Activated CD4-positive, alpha-beta T cell treated with anti-CD3 and anti-CD28 coated beads for 24 hours (primary cell): ENCODE data around the gene DEDD.

Experiments
- DNase-seq, 2 donors: peaks; one replicate each; pipeline ENCODE4 v3.0.0-alpha.2; 2020; ENCODE audit warnings: low read depth in 2 of 2

The DEDD gene

DNA sequence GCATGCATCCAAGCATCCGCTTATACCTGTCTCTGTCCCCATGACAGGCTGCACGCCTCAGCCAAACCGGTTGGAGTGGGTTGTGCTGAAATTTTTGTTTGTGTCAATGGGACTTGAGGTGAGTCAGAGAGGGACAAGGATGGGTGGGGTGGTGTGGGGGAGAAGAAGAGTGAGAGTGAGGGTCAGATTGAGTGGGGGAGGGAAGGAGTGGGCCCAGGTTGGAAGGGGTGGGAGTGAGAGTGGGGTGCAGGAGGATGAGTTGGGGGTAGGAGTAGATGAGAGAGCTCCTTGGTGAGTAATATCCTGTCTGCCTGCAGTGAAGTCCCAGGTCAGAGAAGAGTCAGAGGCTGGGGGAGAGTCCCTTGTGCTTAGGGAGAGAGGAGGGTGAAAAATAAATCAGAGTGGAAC, 39.8 kb downstream of the DEDD start:
- DNase-seq, result peak in 1 of 2 donors; percentile 19

DNA sequence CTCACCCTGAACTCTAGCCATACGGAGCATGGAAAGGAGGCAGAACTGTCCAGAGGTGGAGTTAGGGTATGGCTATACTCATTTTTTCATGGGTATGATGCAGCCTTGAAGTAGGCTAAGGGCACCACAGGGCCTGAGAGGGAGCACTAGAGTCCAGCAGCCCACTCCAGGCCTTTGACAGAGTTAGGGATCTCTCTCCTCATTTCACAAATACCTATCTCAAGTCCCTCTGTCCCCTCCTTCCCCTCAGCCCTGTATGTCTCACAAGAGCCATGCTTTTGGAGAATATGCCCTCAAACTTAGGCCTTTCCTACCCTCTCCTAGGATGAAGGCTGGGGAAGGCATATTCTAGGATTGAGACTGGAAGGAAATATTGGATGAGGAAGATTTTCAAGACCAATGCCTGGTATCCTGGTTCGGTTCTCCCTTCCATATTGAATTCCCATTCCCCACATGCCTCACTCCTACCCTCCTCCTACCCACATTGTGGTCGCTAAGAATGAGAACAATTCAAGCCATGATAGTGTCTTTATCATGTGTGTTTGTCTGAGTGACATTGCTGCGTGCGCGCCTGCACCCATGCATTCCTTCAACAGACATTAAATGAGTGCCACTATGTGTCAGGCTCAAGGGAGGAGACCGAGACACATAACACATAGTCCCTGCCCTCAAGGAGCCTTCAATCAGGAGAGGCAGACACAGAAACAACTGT, 40.5 kb downstream of the DEDD start:
- no peak for DNase-seq

DNA sequence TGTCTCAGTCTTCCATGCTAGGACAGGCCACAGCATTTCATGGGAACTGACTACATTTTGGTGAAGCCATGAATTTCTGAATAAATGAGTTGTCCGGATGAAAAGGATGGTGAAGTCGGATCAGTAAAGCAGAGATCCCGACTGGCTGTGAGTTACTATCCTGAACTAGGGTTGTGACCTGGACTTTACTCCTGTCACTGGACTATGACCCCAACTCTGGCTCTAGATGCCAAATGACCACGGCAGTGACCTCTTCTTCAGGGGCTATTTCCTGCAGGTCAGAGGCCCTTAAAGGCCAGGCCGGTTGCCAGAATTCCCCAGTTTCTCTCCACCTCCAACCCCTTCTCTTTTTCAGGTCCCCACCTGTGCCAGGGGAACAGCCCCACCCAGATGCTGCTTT, 41.4 kb downstream of the DEDD start:
- DNase-seq, result no peak

DNA sequence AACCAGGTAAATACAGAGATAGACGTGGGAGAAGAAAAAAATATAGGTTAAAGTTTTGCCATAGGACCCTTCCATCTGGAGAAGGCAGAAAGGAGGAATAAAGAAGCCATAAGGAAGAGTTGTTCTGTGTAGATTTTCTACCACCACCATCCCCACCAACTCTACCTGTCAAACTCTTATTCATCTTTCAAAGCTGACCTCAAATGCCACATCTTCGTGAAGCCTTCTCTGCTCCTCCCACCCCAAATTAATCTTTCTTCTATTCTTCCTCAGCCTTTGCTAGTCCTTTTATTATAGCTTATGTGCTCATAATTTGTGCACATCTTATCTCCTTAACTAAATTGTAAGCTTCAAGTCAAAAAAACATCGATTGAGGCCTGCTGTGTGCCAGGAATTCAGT, 41.9 kb downstream of the DEDD start:
- DNase-seq, result no peak

DNA sequence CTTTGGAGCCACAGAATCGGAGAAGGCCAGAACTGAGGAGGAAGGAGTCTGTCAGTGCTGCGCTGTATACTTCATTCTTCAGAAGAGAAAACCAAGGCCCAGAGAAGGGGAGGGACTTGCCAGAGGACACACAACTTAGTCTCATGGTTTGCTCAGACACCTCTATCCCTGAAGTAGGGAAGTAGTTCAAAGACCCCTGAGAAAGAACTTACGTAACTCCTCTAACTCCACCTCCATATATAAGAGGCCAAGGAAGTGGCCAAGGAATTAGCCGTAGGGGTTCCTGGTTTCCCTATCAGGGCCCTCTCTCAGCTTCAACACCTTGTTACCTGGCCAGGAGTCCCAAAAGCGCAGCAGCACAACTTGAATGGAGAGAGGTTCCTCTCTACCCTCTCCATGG, 42.5 kb downstream of the DEDD start:
- DNase-seq, result no peak

DNA sequence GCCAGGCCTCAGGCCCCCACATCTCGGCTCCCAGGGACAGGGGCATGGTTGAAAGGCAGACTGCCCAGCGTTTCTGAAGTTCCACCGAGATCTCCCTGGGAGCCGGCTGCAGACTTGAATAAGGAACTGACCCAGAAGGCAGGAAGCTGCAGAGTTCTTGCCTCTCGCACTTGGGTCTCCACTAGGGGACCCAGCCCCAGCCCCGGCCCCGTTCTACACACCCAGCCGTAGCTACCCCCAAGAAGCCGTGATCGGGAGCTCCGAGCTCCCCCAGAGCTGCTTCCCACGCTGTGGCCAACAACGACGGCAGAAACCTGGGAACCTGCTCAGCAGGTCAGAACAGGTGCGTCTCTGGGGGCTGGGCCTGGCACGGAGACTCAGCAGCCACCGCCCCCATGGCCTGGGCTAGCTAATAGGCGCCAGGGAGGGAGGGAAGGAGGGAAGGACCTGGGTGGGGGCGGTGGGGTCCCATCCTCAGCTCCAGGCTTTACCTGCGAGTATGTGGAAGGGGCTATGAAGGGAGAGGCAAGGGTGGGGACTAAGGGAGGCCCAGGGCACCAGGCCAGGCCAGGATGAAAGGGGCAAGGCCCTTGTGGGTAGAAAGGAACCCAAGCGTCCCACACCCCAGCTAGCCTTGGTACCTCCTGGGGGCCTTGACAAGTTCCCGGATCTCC, 43.1 kb downstream of the DEDD start, which contains the start of gene NECTIN4:
NECTIN4 (minus strand) TSS at position 308 of the 674 bp plus-strand sequence; CDS start at position 46, 262 bp downstream.
- no peak for DNase-seq

DNA sequence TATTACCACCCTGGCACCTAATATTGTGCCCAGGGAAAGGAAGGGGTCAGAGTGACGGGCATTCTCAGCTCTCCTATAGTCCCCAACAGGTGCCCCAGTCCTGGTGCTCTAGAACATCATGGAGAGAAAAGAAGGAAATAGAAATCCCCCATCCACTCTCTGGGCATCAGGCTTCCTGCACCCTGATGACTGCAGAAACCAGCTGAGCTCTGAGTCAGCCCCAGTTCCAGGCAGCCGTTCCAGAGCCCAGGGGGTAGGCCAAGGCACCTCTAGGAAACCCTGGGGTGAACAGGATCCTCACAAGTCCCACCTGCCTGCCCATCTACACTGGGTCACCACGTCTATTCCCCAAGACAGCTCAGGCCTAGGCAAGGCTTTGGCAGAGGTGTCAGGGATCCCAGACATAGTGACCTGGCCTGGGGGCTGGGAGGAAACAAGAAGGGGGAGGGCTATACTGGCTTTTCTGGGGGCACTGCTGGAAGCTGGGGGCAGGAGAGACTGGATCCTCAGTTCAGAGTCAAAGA, 43.8 kb downstream of the DEDD start:
- DNase-seq, result no peak

DNA sequence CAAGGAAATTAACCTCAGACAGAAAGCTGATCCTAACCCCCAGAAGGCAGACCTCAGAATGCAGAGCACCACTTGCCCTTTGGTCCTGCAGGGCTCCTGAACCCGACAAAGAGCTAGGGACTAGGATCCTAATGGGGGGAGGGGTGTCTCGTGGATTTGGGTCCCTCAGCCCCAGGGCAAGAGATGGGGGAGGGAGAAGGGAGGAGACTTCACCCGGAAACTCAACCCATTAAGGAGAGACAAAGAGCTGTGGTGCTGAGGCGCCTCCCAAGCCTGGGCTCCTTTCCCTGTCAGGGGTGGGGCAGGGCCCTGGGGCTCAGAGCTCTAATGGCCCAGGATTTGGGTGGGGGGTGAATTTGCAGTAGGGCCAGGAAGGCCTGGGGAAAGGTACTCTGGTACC, 46.0 kb downstream of the DEDD start:
- DNase-seq, result no peak

DNA sequence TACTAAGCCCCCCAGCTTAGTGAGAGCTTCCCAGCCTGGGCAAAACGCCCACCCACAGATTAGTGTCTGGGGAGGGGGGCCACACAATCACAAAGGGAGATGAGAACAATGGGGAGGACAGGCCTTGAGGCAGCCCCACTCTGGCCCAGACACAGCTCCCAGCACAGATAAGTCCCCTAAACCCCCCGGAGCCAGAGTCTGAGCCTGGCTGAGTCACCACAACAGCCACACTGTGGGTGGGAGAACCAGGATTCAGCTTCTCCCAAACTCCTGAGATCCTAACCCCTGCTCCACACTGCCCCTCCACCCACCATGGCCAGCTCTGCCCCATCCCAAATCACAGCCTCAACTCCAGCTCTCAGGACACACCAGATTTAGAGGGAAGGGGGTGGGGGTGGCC, 47.3 kb downstream of the DEDD start:
- DNase-seq, result no peak

DNA sequence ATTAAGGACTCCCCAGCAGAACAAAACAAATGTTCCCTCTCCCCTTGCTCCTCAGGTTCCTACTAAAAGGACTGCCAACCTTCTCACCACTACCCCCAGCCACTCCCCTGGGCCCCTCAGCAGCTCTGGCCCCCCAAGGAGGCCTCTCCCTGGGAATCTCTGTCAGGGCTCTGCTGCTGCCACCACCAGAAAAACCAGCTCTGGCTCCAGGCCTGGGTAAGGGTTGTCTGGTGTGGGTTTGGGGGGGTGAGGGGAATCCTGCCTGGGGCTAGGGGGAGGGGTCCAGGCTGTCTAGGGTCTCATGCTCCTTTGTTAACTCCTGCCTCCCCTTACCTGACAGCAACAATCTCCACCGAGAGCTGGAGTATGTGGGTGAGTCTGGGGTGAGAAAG, 47.9 kb downstream of the DEDD start:
- DNase-seq, result no peak

DNA sequence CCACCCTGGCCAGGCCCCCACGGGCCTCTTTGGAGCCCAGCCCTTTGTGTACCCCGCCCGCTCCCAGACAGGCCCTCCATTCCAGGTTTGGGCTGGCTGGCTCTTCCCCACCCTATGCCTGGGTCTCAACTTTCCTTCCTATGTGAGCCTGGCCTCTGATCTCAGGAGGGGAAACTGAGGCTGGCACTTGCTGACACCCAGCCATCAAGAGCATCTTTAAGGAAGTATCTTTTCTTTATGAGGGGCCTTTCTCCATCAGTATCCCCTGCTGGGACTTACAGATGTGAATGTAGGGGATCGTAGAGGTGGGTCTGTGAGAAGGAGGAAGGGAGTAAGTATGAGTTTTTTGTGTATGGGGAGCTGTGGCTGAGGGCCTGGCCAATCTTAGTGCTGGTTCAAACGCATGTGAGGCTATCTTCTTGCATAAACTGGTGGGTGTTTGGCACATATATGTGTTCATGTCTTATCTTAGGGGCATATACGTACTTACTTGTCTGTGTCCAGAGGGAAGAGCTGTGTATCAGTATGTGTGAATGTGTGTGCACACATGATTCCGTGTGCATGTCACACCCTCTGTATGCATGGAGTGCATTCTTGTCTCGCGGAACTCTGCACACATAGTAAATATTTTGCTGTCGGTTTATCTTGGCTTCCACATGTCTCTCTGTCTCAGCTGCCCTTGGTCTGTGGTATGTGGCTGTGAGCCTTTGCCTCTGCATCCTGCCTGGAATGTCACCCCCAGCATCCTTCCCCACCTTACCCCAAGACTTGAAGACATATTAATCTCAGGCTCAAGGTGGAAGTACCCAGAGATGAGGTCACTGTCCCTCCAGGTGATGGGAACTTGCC, 48.5 kb downstream of the DEDD start:
- no peak for DNase-seq

DNA sequence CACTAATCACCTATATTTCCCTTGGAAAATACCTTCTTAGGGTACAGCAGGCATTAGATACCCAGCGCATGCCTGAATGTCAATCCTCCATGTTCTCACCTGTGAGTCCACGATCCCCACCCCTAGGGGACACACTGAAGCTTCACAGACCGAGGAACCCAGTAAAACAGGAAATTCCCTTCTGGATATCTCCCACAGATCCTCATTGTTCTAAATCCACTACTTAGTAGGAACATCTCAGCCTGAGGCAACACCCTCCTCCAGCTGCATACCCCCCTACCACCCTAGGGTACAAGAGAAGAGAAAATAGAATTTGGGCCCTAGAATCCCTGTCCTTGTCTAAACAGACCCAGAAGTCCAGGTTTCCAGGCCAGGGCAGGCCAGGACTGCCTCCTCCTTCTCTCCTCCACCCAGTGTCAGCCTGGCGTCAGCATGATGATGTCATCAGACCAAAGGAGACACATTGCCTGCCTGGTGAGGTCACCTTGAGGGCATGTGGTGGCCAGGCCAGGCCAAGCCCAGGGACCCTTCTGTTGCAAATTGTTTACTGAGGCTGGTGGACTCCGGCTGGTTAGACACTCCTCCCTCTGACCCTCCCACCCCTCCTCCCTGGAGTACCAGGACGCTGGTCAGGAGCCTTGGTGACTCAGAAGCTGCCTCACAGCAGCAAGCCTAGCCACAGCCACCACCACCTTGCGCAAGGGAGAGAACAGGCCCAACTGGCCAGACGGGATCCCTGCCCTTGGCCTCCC, 49.3 kb downstream of the DEDD start:
- DNase-seq, result no peak

DNA sequence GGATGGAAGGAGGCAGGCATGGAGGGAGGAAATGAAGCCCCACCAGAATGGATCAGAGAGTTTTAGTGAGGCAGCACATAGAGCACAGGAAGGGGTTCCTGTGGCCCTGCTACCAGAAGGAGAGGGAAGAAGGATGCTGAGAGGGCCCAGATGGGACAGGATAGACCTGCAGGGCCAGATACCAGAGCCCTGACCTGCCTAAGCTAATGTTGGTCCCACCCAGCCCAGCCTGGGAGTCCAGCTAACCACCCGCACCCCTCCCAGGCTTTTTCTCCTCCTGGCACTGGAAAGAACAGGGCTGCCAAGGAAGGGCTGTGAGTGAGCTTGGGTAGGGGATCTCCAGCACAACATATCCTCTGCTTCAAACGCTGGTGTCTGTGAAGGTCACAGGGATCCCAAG, 50.0 kb downstream of the DEDD start:
- no peak for DNase-seq

DNA sequence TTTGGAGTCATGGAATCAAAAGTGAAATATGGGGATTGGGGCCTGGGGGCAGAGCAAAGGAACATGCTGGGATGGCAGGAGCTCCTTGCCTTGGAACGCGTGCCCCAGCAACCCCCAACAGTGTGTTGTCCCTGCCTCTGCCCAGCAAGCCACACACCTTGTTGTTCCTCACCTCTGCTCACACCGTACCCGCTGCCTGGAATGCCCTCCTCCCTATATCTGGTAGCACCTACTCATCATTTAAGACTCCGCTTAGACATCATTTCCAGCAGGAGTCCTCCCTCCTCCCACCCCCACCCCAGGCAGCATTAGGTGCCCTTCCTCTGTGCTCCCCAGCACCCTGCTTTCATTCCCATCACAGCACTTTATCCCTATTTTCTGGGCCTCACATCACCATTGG, 50.9 kb downstream of the DEDD start:
- DNase-seq, result no peak

DNA sequence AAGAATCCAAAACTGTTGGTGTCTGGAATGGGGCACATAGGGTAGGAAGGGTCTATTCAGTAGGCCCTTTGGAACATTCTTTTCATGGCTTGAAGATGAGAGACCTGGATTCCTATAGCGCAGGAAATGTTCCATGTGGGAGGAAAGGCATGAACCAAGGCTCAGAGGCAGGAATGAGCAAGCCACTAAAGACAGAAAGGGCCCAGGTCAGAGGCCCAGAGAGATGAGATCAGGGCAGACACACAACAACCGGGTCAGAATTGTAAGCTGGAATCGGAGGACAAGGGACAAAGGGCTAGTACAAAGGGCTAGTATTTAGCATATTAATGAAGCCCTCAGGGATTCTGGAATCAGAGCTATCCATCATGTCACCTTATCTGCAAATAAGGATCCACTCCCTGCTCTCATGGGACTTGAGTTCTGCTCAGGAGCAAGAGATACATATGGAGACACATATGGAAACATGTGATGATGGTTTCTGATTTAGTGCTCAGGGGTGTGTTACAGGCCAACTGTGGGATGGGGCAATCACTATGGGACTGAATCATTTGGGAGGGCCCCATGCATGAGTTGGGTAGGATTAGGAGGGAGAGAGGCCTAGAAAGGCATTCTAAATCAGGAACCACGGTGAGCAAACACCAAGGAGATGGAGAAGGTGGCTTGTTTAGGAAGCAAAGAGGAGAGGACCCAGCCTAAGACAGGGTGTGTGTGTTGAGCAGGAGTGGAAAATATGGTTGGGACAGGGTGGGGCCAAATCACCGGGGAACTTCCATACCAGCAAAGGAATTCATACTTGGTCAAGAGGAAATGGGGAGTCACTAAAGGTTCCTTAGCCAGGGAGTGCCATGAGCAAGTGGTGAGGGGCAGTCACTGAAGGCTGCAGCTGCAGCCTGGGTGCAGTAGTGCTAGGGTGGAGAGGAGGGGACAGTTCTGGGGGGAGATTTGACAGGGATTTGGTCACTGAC, 51.7 kb downstream of the DEDD start:
- no peak for DNase-seq

DNA sequence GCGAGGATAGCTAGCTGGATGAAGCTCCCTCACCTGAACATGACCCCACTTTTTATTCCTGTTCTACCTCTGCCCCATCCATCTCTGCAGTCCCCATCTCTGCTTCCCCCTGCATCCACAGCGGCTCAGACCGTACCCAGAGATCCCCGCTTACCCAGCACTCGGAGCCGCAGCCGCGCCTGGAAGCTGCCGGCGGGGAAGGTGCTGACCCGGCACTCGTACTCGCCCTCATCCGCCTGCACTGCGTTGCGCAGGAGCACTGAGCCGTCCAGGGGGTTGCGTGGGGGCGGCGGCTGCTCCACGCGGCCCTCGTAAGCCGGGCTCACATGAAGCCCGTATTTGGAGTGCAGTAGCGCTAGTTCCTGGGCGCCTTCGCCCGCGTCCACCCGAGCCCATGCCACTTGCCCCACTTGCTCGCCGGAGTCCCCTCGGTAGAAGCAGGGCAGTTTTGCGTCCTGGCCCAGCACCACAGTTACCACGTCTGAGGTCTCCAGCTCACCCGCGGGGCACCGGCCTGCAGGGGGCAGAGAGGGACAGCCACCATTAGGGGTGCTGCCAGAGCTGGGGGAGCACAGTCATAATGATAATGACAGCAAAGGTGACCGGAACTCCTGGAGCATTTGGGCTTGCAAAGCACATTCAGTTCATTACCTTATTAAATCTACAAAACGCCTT, 52.9 kb downstream of the DEDD start:
- no peak for DNase-seq

DNA sequence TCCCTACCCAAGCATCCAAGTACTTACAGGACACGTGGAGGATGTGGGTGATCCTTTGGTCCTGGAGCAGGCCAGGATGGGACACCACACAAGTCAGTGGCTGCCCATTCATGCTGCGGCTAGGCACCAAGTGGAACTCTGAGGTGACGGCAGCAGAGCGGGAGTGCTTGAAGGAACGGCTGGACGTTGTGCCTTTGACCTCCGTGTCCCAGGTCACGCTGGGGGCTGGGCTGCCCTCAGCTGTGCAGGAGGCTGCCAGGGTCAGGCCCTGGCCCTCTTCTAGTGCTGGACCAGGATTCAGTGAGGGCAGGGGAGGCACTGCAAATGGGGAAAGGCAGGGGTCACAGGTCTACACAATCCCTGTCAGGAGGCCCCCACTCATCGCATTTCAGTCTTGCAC, 55.0 kb downstream of the DEDD start:
- DNase-seq, result no peak

DNA sequence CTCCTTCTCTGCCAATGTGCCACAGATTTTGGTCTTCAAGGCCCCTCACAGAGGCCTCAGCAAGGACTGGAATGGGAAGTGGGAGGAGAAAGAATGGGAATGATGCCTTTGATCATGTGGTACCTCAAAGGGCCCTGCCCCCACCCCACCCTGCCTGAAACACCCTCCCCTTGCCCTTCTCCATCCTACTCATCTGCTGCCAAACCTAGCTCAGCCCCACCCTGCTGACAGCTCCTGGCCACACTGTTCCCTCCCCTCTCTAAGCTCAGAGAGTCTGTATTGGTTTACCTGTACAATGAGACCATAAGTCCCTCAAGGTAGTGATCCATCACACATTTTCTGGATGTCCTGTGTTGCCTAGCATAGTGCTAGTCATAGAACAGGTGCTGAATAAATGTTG, 56.1 kb downstream of the DEDD start:
- DNase-seq, result no peak

DNA sequence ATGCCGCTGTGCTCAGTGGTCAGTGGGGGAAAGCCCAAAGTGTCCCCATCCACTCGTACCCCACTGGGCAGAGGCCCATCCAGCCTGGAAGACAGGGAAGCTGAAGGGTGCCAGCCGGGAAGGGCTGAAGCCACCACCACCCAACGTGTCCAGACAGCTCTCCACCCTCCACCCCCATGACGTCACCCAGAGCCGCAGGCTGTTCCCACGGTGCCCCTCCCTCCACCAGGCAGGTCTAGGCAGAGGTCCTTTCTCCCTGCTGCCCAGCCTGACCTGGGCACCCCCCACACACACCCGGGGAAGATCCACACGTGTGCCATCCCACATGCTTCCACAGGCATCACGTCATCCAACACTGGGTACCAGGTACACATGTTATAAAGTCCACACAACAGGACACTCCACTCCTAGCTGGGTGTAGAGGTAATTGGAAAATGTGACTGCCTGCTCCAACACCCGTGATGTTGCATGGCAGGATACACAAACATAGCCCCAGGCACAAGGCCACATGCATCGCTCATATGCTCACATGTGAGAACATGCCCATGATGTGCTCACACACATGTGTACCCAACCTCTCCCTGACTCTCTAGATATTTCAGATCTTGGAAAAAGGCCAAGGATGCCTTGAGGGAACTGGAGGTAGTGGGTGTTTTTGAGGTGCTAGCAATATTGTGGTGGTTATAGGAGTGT, 57.6 kb downstream of the DEDD start:
- DNase-seq, result no peak
